GM23338 (cell line): ENCODE measurements around the gene SGSM1. TPM values are rescaled to one million over a fixed set of nuclear protein-coding genes. Genes with fewer than 3 reads are reported as not detected.

Experiments used
- ATAC-seq: fragments of 200-7000 bp; cut with Tn5 transposase; 3 replicates; pipeline ENCODE4 v1.9.1; 2020
- DNase-seq: peaks from one replicate; pipeline ENCODE4 v3.0.0-alpha.2; 2015; ENCODE audit warnings: low spot score
- H2AFZ ChIP-seq: fragments of 200-600 bp; sonication (generic); 2 replicates; pipeline ENCODE4 v1.8.0; 2016; ENCODE audit warnings: antibody characterized with exemption, mild to moderate bottlenecking, moderate library complexity
- H3F3A ChIP-seq: fragments of 200-600 bp; sonication (generic); replicated peaks from 2 replicates; pipeline ENCODE4 v1.8.0; 2017; ENCODE audit warnings: antibody characterized with exemption, mixed run types, low read depth
- H3K27ac ChIP-seq: fragments of 200-600 bp; sonication (generic); 2 replicates; pipeline ENCODE4 v1.6.1; 2016; ENCODE audit warnings: low read depth
- H3K27me3 ChIP-seq: fragments of 200-600 bp; sonication (generic); 2 replicates; pipeline ENCODE4 v1.8.0; 2016; ENCODE audit warnings: mild to moderate bottlenecking, mixed run types, moderate library complexity; ENCODE audit not compliant: insufficient read depth
- H3K36me3 ChIP-seq: fragments of 200-600 bp; sonication (generic); 2 replicates; pipeline ENCODE4 v1.8.0; 2016; ENCODE audit warnings: mild to moderate bottlenecking; ENCODE audit not compliant: insufficient read depth
- H3K4me1 ChIP-seq: fragments of 200-600 bp; sonication (generic); 2 replicates; pipeline ENCODE4 v1.8.0; 2016; ENCODE audit warnings: mild to moderate bottlenecking, moderate library complexity; ENCODE audit not compliant: insufficient read depth
- H3K4me2 ChIP-seq: fragments of 200-600 bp; sonication (generic); 2 replicates; pipeline ENCODE4 v1.7.1; 2017; ENCODE audit warnings: mixed run types
- H3K4me3 ChIP-seq: fragments of 200-600 bp; sonication (generic); 2 replicates; pipeline ENCODE4 v1.6.1; 2016; ENCODE audit warnings: mixed run types
- H3K79me2 ChIP-seq: fragments of 200-600 bp; sonication (generic); replicated peaks from 2 replicates; pipeline ENCODE4 v1.8.0; 2017; ENCODE audit warnings: mild to moderate bottlenecking; ENCODE audit not compliant: insufficient read depth
- H3K9me2 ChIP-seq: fragments of 200-600 bp; sonication (generic); 2 replicates; pipeline ENCODE4 v1.8.0; 2017; ENCODE audit not compliant: insufficient read depth
- H4K20me1 ChIP-seq: fragments of 200-600 bp; sonication (generic); replicated peaks from 2 replicates; pipeline ENCODE4 v1.8.0; 2017; ENCODE audit warnings: mild to moderate bottlenecking; ENCODE audit not compliant: insufficient read depth
- H3K27ac Mint-ChIP-seq: 2 replicates; pipeline ENCODE4 v1.8.0; 2020; ENCODE audit warnings: inconsistent platforms, mild to moderate bottlenecking, moderate library complexity, mixed read lengths
- H3K27me3 Mint-ChIP-seq: 3 replicates; pipeline ENCODE4 v1.8.0; 2022; ENCODE audit warnings: low read depth, mild to moderate bottlenecking, moderate library complexity, mixed read lengths, inconsistent platforms; ENCODE audit not compliant: insufficient read depth, poor library complexity
- H3K36me3 Mint-ChIP-seq: 3 replicates; pipeline ENCODE4 v1.8.0; 2021; ENCODE audit warnings: low read depth, mild to moderate bottlenecking, inconsistent platforms, moderate library complexity, mixed read lengths
- H3K4me1 Mint-ChIP-seq: 3 replicates; pipeline ENCODE4 v1.8.0; 2020; ENCODE audit warnings: mild to moderate bottlenecking, inconsistent platforms, mixed read lengths
- H3K4me3 Mint-ChIP-seq: 3 replicates; pipeline ENCODE4 v1.8.0; 2021; ENCODE audit warnings: moderate library complexity, mild to moderate bottlenecking, inconsistent platforms, mixed read lengths
- H3K9me3 Mint-ChIP-seq: 3 replicates; pipeline ENCODE4 v1.8.0; 2020; ENCODE audit warnings: moderate library complexity, mild to moderate bottlenecking, inconsistent platforms, mixed read lengths
- CTCF ChIP-seq, 2 experiments: fragments of 200-600 bp in 1 of 2; sonication (generic) in 1 of 2; conservative IDR thresholded peaks; 2 replicates each; pipeline versions ENCODE4 v1.5.1 to v1.6.1; 2016 to 2017; ENCODE audit warnings: antibody characterized with exemption in 2 of 2, low read depth in 2 of 2, mild to moderate bottlenecking in 2 of 2, moderate library complexity in 1 of 2
- EZH2phosphoT487 ChIP-seq: fragments of 200-600 bp; sonication (generic); IDR thresholded peaks from one replicate; pipeline ENCODE4 v1.8.1; 2018; ENCODE audit warnings: antibody characterized with exemption; ENCODE audit not compliant: unreplicated experiment
- JUNB ChIP-seq: IDR thresholded peaks from one replicate; pipeline ENCODE4 v1.6.1; 2016; ENCODE audit warnings: antibody characterized with exemption; ENCODE audit not compliant: unreplicated experiment
- NANOG ChIP-seq: IDR thresholded peaks from 2 replicates; pipeline ENCODE4 v1.6.1; 2016; ENCODE audit warnings: antibody characterized with exemption, borderline replicate concordance
- STAT1 ChIP-seq: IDR thresholded peaks from one replicate; pipeline ENCODE4 v1.6.1; 2016; ENCODE audit warnings: antibody characterized with exemption; ENCODE audit not compliant: unreplicated experiment
- ZNF114 ChIP-seq: fragments of 250-450 bp; sonication (Bioruptor Pico); IDR thresholded peaks from 2 replicates; pipeline ENCODE4 v1.5.0; 2020; ENCODE audit warnings: mild to moderate bottlenecking, moderate library complexity
- ZNF331 ChIP-seq: fragments of 250-450 bp; sonication (Bioruptor Pico); IDR thresholded peaks from 2 replicates; pipeline ENCODE4 v1.5.0; 2020; ENCODE audit warnings: low read depth, mild to moderate bottlenecking, moderate library complexity
- polyA plus RNA-seq: library from polyadenylated mRNA; unstranded; fragments of >200 nt; fragmentation: Nextera tagmentation; extraction: Ambion mirVana; gene quantifications from 2 replicates; pipeline ENCODE4 v1.2.1, GENCODE V29; 2016
- total RNA-seq: library from RNA; depleted of rRNA; stranded (reverse); fragments of >200 nt; shearing (Covaris generic); gene quantifications from 2 replicates; pipeline ENCODE4 v1.2.3, GENCODE V29; 2014
- TF ChIP-seq, protein P1 (sequence below): IDR thresholded peaks from one replicate; pipeline ENCODE4 v1.6.1; 2018; ENCODE audit warnings: antibody characterized with exemption; ENCODE audit not compliant: unreplicated experiment
- TF ChIP-seq, protein P2 (sequence below): fragments of 250-450 bp; sonication (Bioruptor Pico); IDR thresholded peaks from 2 replicates; pipeline ENCODE4 v1.5.0; 2020; ENCODE audit warnings: mild to moderate bottlenecking, moderate library complexity

Gene SGSM1
- total and polyA plus RNA-seq, 2 experiments from 2014 or later = 4.7 to 5.4 TPM

DNA sequence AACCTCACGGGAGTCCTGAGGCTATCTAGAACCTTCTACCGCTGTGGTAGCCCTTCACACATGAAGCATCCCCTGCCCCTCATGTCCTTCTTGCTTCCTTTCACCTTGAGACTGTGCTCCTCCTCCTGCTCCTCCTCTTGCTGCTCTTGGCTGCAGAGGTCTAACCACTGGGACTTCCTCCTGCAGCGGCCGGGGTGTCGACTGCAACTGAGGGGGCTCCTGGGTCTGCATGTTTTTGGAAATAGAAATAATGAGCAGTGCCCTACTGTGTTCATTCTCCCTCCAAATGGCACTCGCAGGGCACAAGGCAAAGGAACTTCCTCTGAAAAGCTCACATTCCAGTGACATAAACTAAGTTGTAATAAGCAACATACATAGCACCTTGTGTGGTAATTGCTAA is 46.2 kb upstream of the SGSM1 start:
- H3K27me3 ChIP-seq = no peaks in the 10 kb centered on the region
- no peaks in the 10 kb centered on the region for H3K79me2 ChIP-seq
- Mint-ChIP-seq H3K4me1 (peaks cover 11% of the 10 kb centered on the region), H3K36me3 (no peaks in the 10 kb centered on the region), H3K9me3 (no peaks in the 10 kb centered on the region), H3K4me3 (no peak overlapping the region), H3K27ac (no peak overlapping the region), H3K27me3 (peaks cover 5% of the 10 kb centered on the region)
- H3K4me3 ChIP-seq = no peak overlapping the region
- H3F3A ChIP-seq = no peaks in the 10 kb centered on the region
- no peak for DNase-seq
- no peak overlapping the region; the same call in 1 of the 2 replicates for H2AFZ ChIP-seq
- H3K36me3 ChIP-seq = no peaks in the 10 kb centered on the region
- H3K9me2 ChIP-seq = no peaks in the 10 kb centered on the region
- TF ChIP-seq NANOG (no peak), ZNF331 (CRISPR knock-in tag) (no peak)
- H3K4me2 ChIP-seq = no peak overlapping the region
- no peak for ATAC-seq
- H4K20me1 ChIP-seq = no peaks in the 10 kb centered on the region
- H3K4me1 ChIP-seq = peaks cover 9% of the 10 kb centered on the region
- no peak overlapping the region for H3K27ac ChIP-seq

- H3K27me3 ChIP-seq = no peaks in the 10 kb centered on the region
- H2AFZ ChIP-seq = peak overlapping the region; percentile 61; the same call in 1 of the 2 replicates
- no peak for ATAC-seq
- no peaks in the 10 kb centered on the region for H3K9me2 ChIP-seq
- H3K4me3 Mint-ChIP-seq = no peak overlapping the region
- H3K4me3 ChIP-seq = no peak overlapping the region
- no peak overlapping the region for H3K27ac ChIP-seq
- TF ChIP-seq, protein P1, sequence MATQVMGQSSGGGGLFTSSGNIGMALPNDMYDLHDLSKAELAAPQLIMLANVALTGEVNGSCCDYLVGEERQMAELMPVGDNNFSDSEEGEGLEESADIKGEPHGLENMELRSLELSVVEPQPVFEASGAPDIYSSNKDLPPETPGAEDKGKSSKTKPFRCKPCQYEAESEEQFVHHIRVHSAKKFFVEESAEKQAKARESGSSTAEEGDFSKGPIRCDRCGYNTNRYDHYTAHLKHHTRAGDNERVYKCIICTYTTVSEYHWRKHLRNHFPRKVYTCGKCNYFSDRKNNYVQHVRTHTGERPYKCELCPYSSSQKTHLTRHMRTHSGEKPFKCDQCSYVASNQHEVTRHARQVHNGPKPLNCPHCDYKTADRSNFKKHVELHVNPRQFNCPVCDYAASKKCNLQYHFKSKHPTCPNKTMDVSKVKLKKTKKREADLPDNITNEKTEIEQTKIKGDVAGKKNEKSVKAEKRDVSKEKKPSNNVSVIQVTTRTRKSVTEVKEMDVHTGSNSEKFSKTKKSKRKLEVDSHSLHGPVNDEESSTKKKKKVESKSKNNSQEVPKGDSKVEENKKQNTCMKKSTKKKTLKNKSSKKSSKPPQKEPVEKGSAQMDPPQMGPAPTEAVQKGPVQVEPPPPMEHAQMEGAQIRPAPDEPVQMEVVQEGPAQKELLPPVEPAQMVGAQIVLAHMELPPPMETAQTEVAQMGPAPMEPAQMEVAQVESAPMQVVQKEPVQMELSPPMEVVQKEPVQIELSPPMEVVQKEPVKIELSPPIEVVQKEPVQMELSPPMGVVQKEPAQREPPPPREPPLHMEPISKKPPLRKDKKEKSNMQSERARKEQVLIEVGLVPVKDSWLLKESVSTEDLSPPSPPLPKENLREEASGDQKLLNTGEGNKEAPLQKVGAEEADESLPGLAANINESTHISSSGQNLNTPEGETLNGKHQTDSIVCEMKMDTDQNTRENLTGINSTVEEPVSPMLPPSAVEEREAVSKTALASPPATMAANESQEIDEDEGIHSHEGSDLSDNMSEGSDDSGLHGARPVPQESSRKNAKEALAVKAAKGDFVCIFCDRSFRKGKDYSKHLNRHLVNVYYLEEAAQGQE = no peak
- TF ChIP-seq STAT1 (no peak), CTCF (conservative IDR thresholded peaks at IDR 0.05; ENCODE audit: low read depth in 2 of 2) (no peak), JUNB (no peak), ZNF331 (CRISPR knock-in tag) (no peak), NANOG (no peak), EZH2phosphoT487 (no peak), ZNF114 (CRISPR knock-in tag) (no peak)
- TF ChIP-seq, protein P2, sequence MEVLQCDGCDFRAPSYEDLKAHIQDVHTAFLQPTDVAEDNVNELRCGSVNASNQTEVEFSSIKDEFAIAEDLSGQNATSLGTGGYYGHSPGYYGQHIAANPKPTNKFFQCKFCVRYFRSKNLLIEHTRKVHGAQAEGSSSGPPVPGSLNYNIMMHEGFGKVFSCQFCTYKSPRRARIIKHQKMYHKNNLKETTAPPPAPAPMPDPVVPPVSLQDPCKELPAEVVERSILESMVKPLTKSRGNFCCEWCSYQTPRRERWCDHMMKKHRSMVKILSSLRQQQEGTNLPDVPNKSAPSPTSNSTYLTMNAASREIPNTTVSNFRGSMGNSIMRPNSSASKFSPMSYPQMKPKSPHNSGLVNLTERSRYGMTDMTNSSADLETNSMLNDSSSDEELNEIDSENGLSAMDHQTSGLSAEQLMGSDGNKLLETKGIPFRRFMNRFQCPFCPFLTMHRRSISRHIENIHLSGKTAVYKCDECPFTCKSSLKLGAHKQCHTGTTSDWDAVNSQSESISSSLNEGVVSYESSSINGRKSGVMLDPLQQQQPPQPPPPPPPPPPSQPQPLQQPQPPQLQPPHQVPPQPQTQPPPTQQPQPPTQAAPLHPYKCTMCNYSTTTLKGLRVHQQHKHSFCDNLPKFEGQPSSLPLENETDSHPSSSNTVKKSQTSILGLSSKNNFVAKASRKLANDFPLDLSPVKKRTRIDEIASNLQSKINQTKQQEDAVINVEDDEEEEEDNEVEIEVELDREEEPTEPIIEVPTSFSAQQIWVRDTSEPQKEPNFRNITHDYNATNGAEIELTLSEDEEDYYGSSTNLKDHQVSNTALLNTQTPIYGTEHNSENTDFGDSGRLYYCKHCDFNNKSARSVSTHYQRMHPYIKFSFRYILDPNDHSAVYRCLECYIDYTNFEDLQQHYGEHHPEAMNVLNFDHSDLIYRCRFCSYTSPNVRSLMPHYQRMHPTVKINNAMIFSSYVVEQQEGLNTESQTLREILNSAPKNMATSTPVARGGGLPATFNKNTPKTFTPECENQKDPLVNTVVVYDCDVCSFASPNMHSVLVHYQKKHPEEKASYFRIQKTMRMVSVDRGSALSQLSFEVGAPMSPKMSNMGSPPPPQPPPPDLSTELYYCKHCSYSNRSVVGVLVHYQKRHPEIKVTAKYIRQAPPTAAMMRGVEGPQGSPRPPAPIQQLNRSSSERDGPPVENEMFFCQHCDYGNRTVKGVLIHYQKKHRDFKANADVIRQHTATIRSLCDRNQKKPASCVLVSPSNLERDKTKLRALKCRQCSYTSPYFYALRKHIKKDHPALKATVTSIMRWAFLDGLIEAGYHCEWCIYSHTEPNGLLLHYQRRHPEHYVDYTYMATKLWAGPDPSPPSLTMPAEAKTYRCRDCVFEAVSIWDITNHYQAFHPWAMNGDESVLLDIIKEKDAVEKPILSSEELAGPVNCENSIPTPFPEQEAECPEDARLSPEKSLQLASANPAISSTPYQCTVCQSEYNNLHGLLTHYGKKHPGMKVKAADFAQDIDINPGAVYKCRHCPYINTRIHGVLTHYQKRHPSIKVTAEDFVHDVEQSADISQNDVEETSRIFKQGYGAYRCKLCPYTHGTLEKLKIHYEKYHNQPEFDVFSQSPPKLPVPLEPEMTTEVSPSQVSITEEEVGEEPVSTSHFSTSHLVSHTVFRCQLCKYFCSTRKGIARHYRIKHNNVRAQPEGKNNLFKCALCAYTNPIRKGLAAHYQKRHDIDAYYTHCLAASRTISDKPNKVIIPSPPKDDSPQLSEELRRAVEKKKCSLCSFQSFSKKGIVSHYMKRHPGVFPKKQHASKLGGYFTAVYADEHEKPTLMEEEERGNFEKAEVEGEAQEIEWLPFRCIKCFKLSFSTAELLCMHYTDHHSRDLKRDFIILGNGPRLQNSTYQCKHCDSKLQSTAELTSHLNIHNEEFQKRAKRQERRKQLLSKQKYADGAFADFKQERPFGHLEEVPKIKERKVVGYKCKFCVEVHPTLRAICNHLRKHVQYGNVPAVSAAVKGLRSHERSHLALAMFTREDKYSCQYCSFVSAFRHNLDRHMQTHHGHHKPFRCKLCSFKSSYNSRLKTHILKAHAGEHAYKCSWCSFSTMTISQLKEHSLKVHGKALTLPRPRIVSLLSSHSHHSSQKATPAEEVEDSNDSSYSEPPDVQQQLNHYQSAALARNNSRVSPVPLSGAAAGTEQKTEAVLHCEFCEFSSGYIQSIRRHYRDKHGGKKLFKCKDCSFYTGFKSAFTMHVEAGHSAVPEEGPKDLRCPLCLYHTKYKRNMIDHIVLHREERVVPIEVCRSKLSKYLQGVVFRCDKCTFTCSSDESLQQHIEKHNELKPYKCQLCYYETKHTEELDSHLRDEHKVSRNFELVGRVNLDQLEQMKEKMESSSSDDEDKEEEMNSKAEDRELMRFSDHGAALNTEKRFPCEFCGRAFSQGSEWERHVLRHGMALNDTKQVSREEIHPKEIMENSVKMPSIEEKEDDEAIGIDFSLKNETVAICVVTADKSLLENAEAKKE (CRISPR knock-in tag) = no peak
- H3K4me2 ChIP-seq = no peak overlapping the region
- no peaks in the 10 kb centered on the region for H3K36me3 Mint-ChIP-seq
- peaks cover 9% of the 10 kb centered on the region for H3K4me1 ChIP-seq
- H3K36me3 ChIP-seq = no peaks in the 10 kb centered on the region
- no peak overlapping the region for H3K27ac Mint-ChIP-seq
- H3K79me2 ChIP-seq = no peaks in the 10 kb centered on the region
- H4K20me1 ChIP-seq = no peaks in the 10 kb centered on the region
- peaks cover 5% of the 10 kb centered on the region for H3K27me3 Mint-ChIP-seq
- no peak for DNase-seq
- H3K4me1 Mint-ChIP-seq = peaks cover 13% of the 10 kb centered on the region
- no peaks in the 10 kb centered on the region for H3K9me3 Mint-ChIP-seq
- H3F3A ChIP-seq = no peaks in the 10 kb centered on the region
These were observed 45.2 kb upstream of the SGSM1 start for GRCh38 chr22:24760708-24761306.
